Activated B cell treated with CpG ODN at 0.5 μM for 24 hours (primary cell): Measurements from ENCODE around the gene NBR1. TPM values are rescaled to one million over a fixed set of nuclear protein-coding genes. Genes with fewer than 3 reads are reported as not detected.
"Not testable (repeated sequence)": the region's sequence is repeated elsewhere in the genome, so short reads cannot be mapped to it uniquely, and the experiment has no call there.

ENCODE experiments used
- ATAC-seq: fragments of 200-7000 bp; cut with Tn5 transposase; one replicate; pipeline ENCODE4 v1.10.0; 2021; ENCODE audit warnings: low read depth, mild to moderate bottlenecking, moderate library complexity
- CTCF ChIA-PET: fragments of 350-600 bp; sonication (Branson Sonifier 250); formaldehyde crosslinking; loops from one replicate; lab custom pipeline; 2021; ENCODE audit warnings: antibody characterized with exemption; lab: Charles Lee
- POLR2A ChIA-PET: fragments of 350-600 bp; sonication (Branson Sonifier 250); formaldehyde crosslinking; loops from one replicate; lab custom pipeline; 2021; ENCODE audit warnings: antibody characterized with exemption; lab: Charles Lee
- DNase-seq: peaks from one replicate; pipeline ENCODE4 v3.0.0; 2022
- H3K27ac Mint-ChIP-seq: one replicate; pipeline ENCODE4 v1.8.0; 2020; ENCODE audit warnings: mixed read lengths
- H3K27me3 Mint-ChIP-seq: one replicate; pipeline ENCODE4 v1.8.0; 2021; ENCODE audit warnings: mixed read lengths
- H3K36me3 Mint-ChIP-seq: one replicate; pipeline ENCODE4 v1.8.0; 2021; ENCODE audit warnings: low read depth, mixed read lengths
- H3K4me1 Mint-ChIP-seq: one replicate; pipeline ENCODE4 v1.8.0; 2021; ENCODE audit warnings: mixed read lengths
- H3K4me3 Mint-ChIP-seq: one replicate; pipeline ENCODE4 v1.8.0; 2020; ENCODE audit warnings: mild to moderate bottlenecking, mixed read lengths
- H3K9me3 Mint-ChIP-seq: one replicate; pipeline ENCODE4 v1.8.0; 2020; ENCODE audit warnings: mixed read lengths
- CTCF ChIP-seq: fragments of 200-600 bp; IDR thresholded peaks from one replicate; pipeline ENCODE4 v1.8.0; 2022; ENCODE audit warnings: antibody characterized with exemption, mild to moderate bottlenecking
- intact Hi-C: fragments of 100-400 bp; cut with micrococcal nuclease; formaldehyde crosslinking; loops from one replicate; pipeline ENCODE4 v1.15.1; 2024
- total RNA-seq: library from RNA; stranded (reverse); gene quantifications from 2 replicates; pipeline ENCODE4 v1.2.3, GENCODE V29; 2022

Gene NBR1
- total RNA-seq, 1 donor from 2014 or later: 44.8 TPM

DNA sequence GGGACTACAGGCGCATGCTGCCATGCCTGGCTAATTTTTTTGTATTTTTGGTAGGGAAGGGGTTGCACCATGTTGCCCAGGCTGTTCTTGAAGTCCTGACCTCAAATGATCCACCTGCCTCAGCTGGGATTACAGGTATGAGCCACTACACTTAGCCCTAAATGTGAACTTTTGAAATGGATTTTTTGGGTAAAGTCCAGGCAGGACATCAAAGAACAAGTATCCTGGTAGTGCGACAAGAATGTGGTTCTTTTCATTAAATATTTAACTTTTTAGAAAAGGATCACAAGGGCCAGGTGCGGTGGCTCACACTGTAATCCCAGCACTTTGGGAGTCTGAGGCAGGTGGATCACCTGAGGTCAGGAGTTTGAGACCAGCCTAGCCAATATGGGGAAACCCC lies 15.3 kb upstream of the NBR1 start:
- peaks cover 21% of the 10 kb centered on the region for H3K36me3 Mint-ChIP-seq
- no peak for TF ChIP-seq CTCF
- no peak for DNase-seq
- intact Hi-C loops: no loop called here
- no peaks in the 10 kb centered on the region for H3K27me3 Mint-ChIP-seq
- H3K27ac Mint-ChIP-seq: no peak overlapping the region
- no peak for ATAC-seq
- POLR2A ChIA-PET: no interaction called here
- H3K4me1 Mint-ChIP-seq: no peaks in the 10 kb centered on the region
- H3K9me3 Mint-ChIP-seq: peaks cover 7% of the 10 kb centered on the region
- CTCF ChIA-PET: no interaction called here
- H3K4me3 Mint-ChIP-seq: no peak overlapping the region

- H3K9me3 Mint-ChIP-seq, intact Hi-C loops, POLR2A ChIA-PET, H3K27ac Mint-ChIP-seq, ATAC-seq, H3K4me1 Mint-ChIP-seq, H3K4me3 Mint-ChIP-seq, H3K27me3 Mint-ChIP-seq, CTCF ChIA-PET, DNase-seq: not testable (repeated sequence)
- peaks cover 21% of the 10 kb centered on the region for H3K36me3 Mint-ChIP-seq
Measured at GRCh38 chr17:43159232-43159631, 11.8 kb upstream of the NBR1 start.

DNA sequence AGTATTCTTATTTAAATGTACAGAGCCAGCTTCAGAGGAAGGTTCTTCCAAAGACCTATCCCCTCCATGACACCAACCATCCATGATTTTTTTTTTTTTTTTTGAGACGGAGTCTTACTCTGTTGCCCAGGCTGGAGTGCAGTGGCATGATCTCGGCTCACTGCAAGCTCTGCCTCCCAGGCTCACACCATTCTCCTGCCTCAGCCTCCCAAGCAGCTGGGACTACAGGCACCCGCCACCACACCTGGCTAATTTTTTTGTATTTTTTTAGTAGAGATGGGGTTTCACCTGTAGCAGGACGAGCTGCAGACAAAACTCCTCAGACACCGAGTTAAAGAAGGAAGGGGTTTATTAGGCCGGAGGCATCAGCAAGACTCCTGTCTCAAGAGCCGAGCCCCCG lies 11.1 kb upstream of the NBR1 start:
- H3K9me3 Mint-ChIP-seq, CTCF ChIA-PET, intact Hi-C loops, ATAC-seq, H3K4me1 Mint-ChIP-seq, H3K4me3 Mint-ChIP-seq, H3K27ac Mint-ChIP-seq, DNase-seq, H3K27me3 Mint-ChIP-seq, POLR2A ChIA-PET: not testable (repeated sequence)
- peaks cover 26% of the 10 kb centered on the region for H3K36me3 Mint-ChIP-seq

DNA sequence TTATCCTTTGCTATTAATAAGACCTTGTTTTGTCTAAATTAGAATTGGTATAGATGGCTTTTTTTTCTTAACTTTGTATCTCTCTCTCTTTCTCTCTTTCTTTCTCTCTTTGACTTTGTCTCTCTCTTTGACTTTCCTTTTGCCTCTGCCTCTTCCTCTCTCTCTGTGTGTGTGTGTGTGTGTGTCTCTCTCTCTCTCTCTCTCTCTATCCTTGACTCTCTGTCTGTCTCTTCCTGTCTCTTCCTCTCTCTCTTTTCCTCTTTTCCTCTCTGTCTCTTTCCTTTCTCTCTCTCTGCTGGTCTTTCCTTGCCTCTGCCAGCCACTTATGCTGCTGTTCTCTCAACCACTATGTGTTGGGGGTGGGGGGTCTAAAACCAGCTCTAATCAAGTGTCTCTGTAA lies 5.0 kb upstream of the NBR1 start:
- H3K27ac Mint-ChIP-seq, H3K9me3 Mint-ChIP-seq, DNase-seq, intact Hi-C loops, H3K4me3 Mint-ChIP-seq, H3K4me1 Mint-ChIP-seq, H3K27me3 Mint-ChIP-seq, CTCF ChIA-PET, POLR2A ChIA-PET, ATAC-seq: not testable (repeated sequence)
- peaks cover 27% of the 10 kb centered on the region for H3K36me3 Mint-ChIP-seq

DNA sequence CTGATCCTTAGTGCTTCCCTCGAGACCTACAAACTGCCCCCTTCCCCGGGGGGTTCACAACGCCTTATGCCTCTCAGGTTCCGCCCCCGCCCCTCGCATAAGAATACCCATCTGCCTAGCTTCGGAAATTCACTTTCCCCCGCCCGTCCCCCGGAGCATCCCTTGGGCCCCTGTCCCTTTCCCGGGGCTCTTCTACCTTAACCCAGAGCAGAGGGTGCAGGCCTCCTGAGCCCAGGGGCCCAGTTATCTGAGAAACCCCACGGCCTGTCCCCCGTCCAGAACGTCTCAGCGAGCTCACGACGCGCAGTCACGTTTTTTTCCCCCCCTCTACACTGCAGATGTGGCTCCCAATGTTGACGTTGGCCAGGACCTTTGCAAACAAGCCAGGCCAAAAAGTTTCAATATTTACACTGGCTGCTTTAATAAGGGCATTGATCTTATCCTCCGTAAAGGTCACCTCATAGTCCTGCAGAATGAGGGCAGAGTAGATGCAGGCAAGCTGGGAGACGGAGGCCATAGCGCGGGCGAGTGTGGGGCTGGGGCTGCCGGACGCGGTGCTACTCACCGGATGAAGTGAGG lies 1.4 kb upstream of the NBR1 start:
- peak; percentile 11 for ATAC-seq

GRCh38 chr17:43170140-43170765 lies 761 bp upstream of the NBR1 start:
- H3K36me3 Mint-ChIP-seq: peaks cover 19% of the 10 kb centered on the region
- POLR2A ChIA-PET: interaction anchor here (0.6 to 2.0 kb wide), 10 partner anchors 30 to 337 kb away, joined by 3 to 26 read pairs (median 6); partner anchors contain the start of genes BRCA1, DHX8, PSME3 and TMEM106A

More for the DNA sequence above, 1.4 kb upstream of the NBR1 start:
- no peak for TF ChIP-seq CTCF
- no peaks in the 10 kb centered on the region for H3K9me3 Mint-ChIP-seq
- ChIA-PET POLR2A (interaction anchor here (0.5 to 2.0 kb wide), 12 partner anchors 18 to 336 kb away, joined by 3 to 26 read pairs (median 6); partner anchors contain the start of genes BRCA1, DHX8, PSME3 and RPL27), CTCF (no interaction called here)
- peaks cover 17% of the 10 kb centered on the region for H3K36me3 Mint-ChIP-seq
- no peak overlapping the region for H3K27ac Mint-ChIP-seq
- intact Hi-C loops: loop anchor here (1.0 to 2.0 kb wide), 6 partner anchors 44 to 491 kb away; partner anchors contain the start of genes BRCA1, DHX8, PSME3 and RPL27
- H3K27me3 Mint-ChIP-seq: no peaks in the 10 kb centered on the region
- peak; percentile 21 for DNase-seq
- H3K4me3 Mint-ChIP-seq: no peak overlapping the region
- H3K4me1 Mint-ChIP-seq: peaks cover 5% of the 10 kb centered on the region

More at GRCh38 chr17:43170140-43170765, 761 bp upstream of the NBR1 start:
- Mint-ChIP-seq H3K4me1 (peaks cover 8% of the 10 kb centered on the region), H3K27ac (no peak overlapping the region), H3K9me3 (no peaks in the 10 kb centered on the region), H3K4me3 (no peak overlapping the region), H3K27me3 (no peaks in the 10 kb centered on the region)
- CTCF ChIA-PET: no interaction called here
- intact Hi-C loops: loop anchor here (1.0 to 2.0 kb wide), 6 partner anchors 45 to 491 kb away; partner anchors contain the start of genes BRCA1, DHX8, PSME3 and RPL27
- ATAC-seq: peak; percentile 73
- no peak for TF ChIP-seq CTCF
- peak; percentile 67 for DNase-seq
